HepG2 (cell line): Measurements from ENCODE around the gene IGLON5. TPM values are rescaled to one million over a fixed set of nuclear protein-coding genes. Genes with fewer than 3 reads are reported as not detected.

Experiments used
- ATF7-NPFF ChIP-seq: sonication (generic); formaldehyde crosslinking; IDR thresholded peaks from 2 replicates; pipeline ENCODE4 v1.8.1; 2023; ENCODE audit warnings: mild to moderate bottlenecking, low read depth, missing genetic modification reagents, moderate library complexity
- EHMT2 ChIP-seq: fragments of 200-600 bp; sonication (generic); IDR thresholded peaks from 2 replicates; pipeline ENCODE4 v1.7.0; 2017; ENCODE audit warnings: antibody characterized with exemption, low read depth, low read length, borderline replicate concordance
- ETV6 ChIP-seq: sonication (generic); formaldehyde crosslinking; conservative IDR thresholded peaks from 2 replicates; pipeline ENCODE4 v1.4.0; 2020; ENCODE audit warnings: missing genetic modification reagents
- HHEX ChIP-seq: IDR thresholded peaks from 2 replicates; pipeline ENCODE4 v1.6.1; 2016; ENCODE audit warnings: control low read depth
- KDM5B ChIP-seq: sonication (generic); formaldehyde crosslinking; IDR thresholded peaks from 2 replicates; pipeline ENCODE4 v1.4.0; 2020; ENCODE audit warnings: missing genetic modification reagents, mild to moderate bottlenecking, borderline replicate concordance
- NBN ChIP-seq: fragments of 450-650 bp; conservative IDR thresholded peaks from 2 replicates; pipeline ENCODE4 v1.6.1; 2017
- PLRG1 ChIP-seq: fragments of 450-650 bp; conservative IDR thresholded peaks from 2 replicates; pipeline ENCODE4 v1.6.1; 2016
- POLR2AphosphoS2 ChIP-seq: IDR thresholded peaks from 2 replicates; pipeline ENCODE4 v1.6.1; 2011; ENCODE audit warnings: low read depth, low read length, improper control_type of control experiment
- RFXAP ChIP-seq: sonication (generic); formaldehyde crosslinking; IDR thresholded peaks from 2 replicates; pipeline ENCODE4 v1.4.0; 2020; ENCODE audit warnings: missing genetic modification reagents, borderline replicate concordance
- SP2 ChIP-seq: sonication (generic); formaldehyde crosslinking; IDR thresholded peaks from 2 replicates; pipeline ENCODE4 v1.5.1; 2020; ENCODE audit warnings: mild to moderate bottlenecking, missing genetic modification reagents
- SRY ChIP-seq: sonication (generic); formaldehyde crosslinking; IDR thresholded peaks from 2 replicates; pipeline ENCODE4 v1.8.0; 2022; ENCODE audit warnings: mild to moderate bottlenecking, missing genetic modification reagents
- THAP8 ChIP-seq: sonication (generic); formaldehyde crosslinking; IDR thresholded peaks from 2 replicates; pipeline ENCODE4 v1.5.1; 2020; ENCODE audit warnings: missing genetic modification reagents, mild to moderate bottlenecking, borderline replicate concordance
- ZFP37 ChIP-seq: sonication (generic); formaldehyde crosslinking; IDR thresholded peaks from 2 replicates; pipeline ENCODE4 v1.4.0; 2020; ENCODE audit warnings: missing genetic modification reagents, borderline replicate concordance
- ZNF430 ChIP-seq: sonication (generic); formaldehyde crosslinking; IDR thresholded peaks from 2 replicates; pipeline ENCODE4 v1.9.0; 2021; ENCODE audit warnings: mild to moderate bottlenecking, missing genetic modification reagents
- ZNF451 ChIP-seq: sonication (generic); formaldehyde crosslinking; IDR thresholded peaks from 2 replicates; pipeline ENCODE4 v1.5.0; 2020; ENCODE audit warnings: mild to moderate bottlenecking, missing genetic modification reagents
- ZNF546 ChIP-seq: sonication (generic); formaldehyde crosslinking; conservative IDR thresholded peaks from 2 replicates; pipeline ENCODE4 v1.8.1; 2023; ENCODE audit warnings: mild to moderate bottlenecking, missing genetic modification reagents
- ZNF556 ChIP-seq: sonication (generic); formaldehyde crosslinking; IDR thresholded peaks from 2 replicates; pipeline ENCODE4 v1.4.0; 2020; ENCODE audit warnings: mild to moderate bottlenecking, missing genetic modification reagents, borderline replicate concordance
- ZNF577 ChIP-seq: sonication (generic); formaldehyde crosslinking; IDR thresholded peaks from 2 replicates; pipeline ENCODE4 v1.4.0; 2020; ENCODE audit warnings: mild to moderate bottlenecking, low read depth, missing genetic modification reagents, borderline replicate concordance
- ZNF639 ChIP-seq: conservative IDR thresholded peaks from 2 replicates; pipeline ENCODE4 v1.6.1; 2018; ENCODE audit warnings: missing genetic modification reagents
- ZNF691 ChIP-seq: sonication (generic); formaldehyde crosslinking; IDR thresholded peaks from 2 replicates; pipeline ENCODE4 v1.4.0; 2020; ENCODE audit warnings: missing genetic modification reagents, low read depth, mild to moderate bottlenecking, borderline replicate concordance
- ZNF747 ChIP-seq: sonication (generic); formaldehyde crosslinking; IDR thresholded peaks from 2 replicates; pipeline ENCODE4 v1.8.1; 2023; ENCODE audit warnings: missing genetic modification reagents, mild to moderate bottlenecking, borderline replicate concordance
- ZNF766 ChIP-seq: sonication (generic); formaldehyde crosslinking; IDR thresholded peaks from 2 replicates; pipeline ENCODE4 v1.5.0; 2020; ENCODE audit warnings: missing genetic modification reagents, borderline replicate concordance
- ZSCAN30 ChIP-seq: sonication (generic); formaldehyde crosslinking; IDR thresholded peaks from 2 replicates; pipeline ENCODE4 v1.5.0; 2020; ENCODE audit warnings: mild to moderate bottlenecking, missing genetic modification reagents
- polyA plus RNA-seq, 8 experiments: library from polyadenylated mRNA; depleted of rRNA in 3 of 8; stranded (reverse) in 7 of 8; unstranded in 1 of 8; fragments of >200 nt; fragmentation: Illumina TruSeq in 4 of 8; extraction: Trizol in 4 of 8; gene quantifications; 2 replicates each; pipeline versions ENCODE4 v1.2.1 to v1.2.3, GENCODE V29; 2011 to 2016; ENCODE audit warnings: low read depth in 4 of 8, missing spikeins in 1 of 8, mixed read lengths in 1 of 8; ENCODE audit not compliant: insufficient read depth in 1 of 8
- total RNA-seq, 5 experiments: library from RNA; depleted of rRNA; stranded (reverse); fragments of >200 nt; fragmentation: Illumina TruSeq; extraction: Trizol; gene quantifications; 2 replicates each; pipeline ENCODE4 v1.2.3, GENCODE V29; 2016; ENCODE audit warnings: low read depth in 1 of 5
- TF ChIP-seq, protein P1 (sequence below): sonication (generic); formaldehyde crosslinking; IDR thresholded peaks from 2 replicates; pipeline ENCODE4 v1.5.1; 2020; ENCODE audit warnings: mild to moderate bottlenecking, missing genetic modification reagents

Gene IGLON5
- total and polyA plus RNA-seq, 2 of the 13 experiments (the other 11 are each of a cell fraction or from before 2014, with no cell fraction given), result 0.04 to 5.7 TPM

- TF ChIP-seq THAP8 (CRISPR knock-in tag) (no peak), NBN (no peak), ZNF577 (CRISPR knock-in tag) (no peak), ETV6 (CRISPR knock-in tag) (no peak), EHMT2 (no peak), ZNF546 (CRISPR knock-in tag) (no peak), HHEX (no peak), ZNF766 (CRISPR knock-in tag) (peak; percentile 28; the same call in 1 of the 2 replicates), ZNF556 (CRISPR knock-in tag) (no peak), ZFP37 (no peak), ZNF430 (CRISPR knock-in tag) (peak; percentile 70; the same call in 1 of the 2 replicates), ZSCAN30 (no peak), RFXAP (CRISPR knock-in tag) (no peak; the same call in 1 of the 2 replicates), ZNF691 (CRISPR knock-in tag) (peak; percentile 25; the same call in 1 of the 2 replicates), KDM5B (CRISPR knock-in tag) (peak; percentile 73; the same call in 1 of the 2 replicates), ZNF451 (0 out of 2 replicates have a peak, but pooled peaks have one; percentile 34), SP2 (CRISPR knock-in tag) (no peak), ZNF747 (CRISPR knock-in tag) (no peak), ZNF639 (no peak; the same call in 1 of the 2 replicates), SRY (0 out of 2 replicates have a peak, but pooled peaks have one; percentile 22), POLR2AphosphoS2 (no peak), ATF7-NPFF (CRISPR knock-in tag) (no peak; the same call in 1 of the 2 replicates), PLRG1 (no peak)
- TF ChIP-seq, protein P1, sequence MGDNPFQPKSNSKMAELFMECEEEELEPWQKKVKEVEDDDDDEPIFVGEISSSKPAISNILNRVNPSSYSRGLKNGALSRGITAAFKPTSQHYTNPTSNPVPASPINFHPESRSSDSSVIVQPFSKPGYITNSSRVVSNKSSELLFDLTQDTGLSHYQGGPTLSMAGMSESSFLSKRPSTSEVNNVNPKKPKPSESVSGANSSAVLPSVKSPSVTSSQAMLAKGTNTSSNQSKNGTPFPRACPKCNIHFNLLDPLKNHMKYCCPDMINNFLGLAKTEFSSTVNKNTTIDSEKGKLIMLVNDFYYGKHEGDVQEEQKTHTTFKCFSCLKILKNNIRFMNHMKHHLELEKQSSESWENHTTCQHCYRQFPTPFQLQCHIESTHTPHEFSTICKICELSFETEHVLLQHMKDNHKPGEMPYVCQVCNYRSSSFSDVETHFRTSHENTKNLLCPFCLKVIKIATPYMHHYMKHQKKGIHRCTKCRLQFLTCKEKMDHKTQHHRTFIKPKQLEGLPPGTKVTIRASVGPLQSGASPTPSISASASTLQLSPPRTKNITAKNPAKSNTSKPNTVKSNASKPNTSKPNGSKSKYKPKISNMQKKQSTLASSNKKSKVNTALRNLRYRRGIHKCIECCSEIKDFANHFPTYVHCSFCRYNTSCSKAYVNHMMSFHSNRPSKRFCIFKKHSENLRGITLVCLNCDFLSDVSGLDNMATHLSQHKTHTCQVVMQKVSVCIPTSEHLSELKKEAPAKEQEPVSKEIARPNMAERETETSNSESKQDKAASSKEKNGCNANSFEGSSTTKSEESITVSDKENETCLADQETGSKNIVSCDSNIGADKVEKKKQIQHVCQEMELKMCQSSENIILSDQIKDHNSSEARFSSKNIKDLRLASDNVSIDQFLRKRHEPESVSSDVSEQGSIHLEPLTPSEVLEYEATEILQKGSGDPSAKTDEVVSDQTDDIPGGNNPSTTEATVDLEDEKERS (CRISPR knock-in tag), result no peak
Measured at GRCh38 chr19:51354103-51354741, 42.8 kb downstream of the IGLON5 start (continued).
